KBM-7 (cell line): Measurements from ENCODE around the gene SEMA3C.

ENCODE experiments used
- DNase-seq: peaks from one replicate; pipeline ENCODE4 v3.0.0-alpha.2; 2015
- in situ Hi-C: fragments of 300-500 bp; cut with MboI; formaldehyde crosslinking; loops from 2 replicates; pipeline ENCODE4 v1.14.3; 2020; ENCODE audit warnings: low sequenced_read_pairs, low pct_unique_long_range_greater_than_20kb, mixed read lengths

The SEMA3C gene

DNA sequence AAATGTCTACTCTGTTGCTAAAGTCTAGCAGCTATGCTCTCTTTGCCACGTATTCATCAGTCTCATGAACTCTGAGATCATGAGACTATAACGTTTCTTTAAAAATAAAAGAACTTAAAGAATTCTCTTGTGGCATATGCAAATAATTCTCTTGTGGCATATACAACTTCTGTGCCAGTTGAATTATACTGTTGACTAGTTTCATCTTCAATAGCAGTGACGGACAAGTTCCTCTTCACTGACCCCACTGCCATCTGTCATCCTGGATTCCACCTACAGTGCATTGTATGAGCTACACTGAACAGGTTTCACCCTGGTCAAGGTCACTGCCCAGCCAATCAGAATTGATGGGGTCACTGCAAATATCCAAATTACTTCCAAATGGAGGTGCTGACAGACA is 192.2 kb downstream of the SEMA3C start:
- in situ Hi-C loops, result no loop called here
- no peak for DNase-seq

- no peak for DNase-seq
- in situ Hi-C loops, result no loop called here
Measured at GRCh38 chr7:80725181-80725611, 193.7 kb downstream of the SEMA3C start.

- in situ Hi-C loops, result loop anchor here (25.0 kb wide), 1 partner anchor 738 kb away; no protein-coding TSS in a partner anchor
- DNase-seq, result no peak
Measured at GRCh38 chr7:80724249-80724871, 194.5 kb downstream of the SEMA3C start.

DNA sequence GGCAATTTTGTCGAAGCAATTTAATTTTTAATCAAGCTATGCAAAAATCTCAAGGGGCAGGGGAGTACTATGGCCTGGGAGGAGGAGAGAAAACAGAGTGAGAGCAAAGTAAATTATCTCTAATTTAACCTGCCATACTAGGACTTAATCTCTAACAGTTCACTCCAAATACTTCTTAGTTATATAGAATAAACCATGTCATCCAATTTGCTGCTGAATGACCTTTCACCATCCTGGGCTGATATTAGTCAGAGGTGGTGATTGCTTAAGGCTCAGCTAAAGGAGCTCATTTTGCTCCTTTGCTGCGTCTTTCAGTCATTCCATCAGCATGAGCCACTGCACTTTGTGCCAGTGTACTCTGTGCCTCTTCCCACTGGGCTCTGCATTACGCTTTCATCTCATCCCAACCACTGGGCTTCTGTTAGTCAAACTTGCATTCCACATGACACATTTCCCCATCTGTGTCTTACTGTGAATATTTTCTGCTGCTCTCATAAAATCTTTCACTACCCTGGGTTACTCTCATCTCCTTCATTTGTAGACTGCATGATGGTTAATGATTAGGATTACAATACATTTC is 196.1 kb downstream of the SEMA3C start:
- in situ Hi-C loops, result loop anchor here (25.0 kb wide), 1 partner anchor 740 kb away; no protein-coding TSS in a partner anchor
- no peak for DNase-seq

GRCh38 chr7:80721883-80722615 is 196.8 kb downstream of the SEMA3C start:
- no peak for DNase-seq
- in situ Hi-C loops, result loop anchor here (25.0 kb wide), 1 partner anchor 740 kb away; no protein-coding TSS in a partner anchor

DNA sequence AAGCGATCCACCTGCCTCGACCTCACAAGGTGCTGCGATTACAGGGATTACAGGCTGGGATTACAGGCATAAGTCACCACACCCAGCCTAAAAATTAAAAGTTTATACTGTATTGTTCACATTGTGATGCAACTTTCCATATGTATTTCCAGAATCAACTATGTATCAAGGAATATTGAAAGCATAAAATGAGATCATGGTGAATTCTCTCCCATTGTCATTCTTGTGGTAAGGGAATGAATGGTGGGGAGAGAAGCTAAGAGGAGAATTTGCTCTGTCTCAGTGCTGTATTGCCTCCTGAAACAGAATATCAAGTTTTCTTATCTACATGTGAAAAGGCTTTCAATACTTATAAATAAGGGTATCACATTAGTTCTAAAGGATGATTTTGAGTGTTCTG is 198.7 kb downstream of the SEMA3C start:
- in situ Hi-C loops, result loop anchor here (25.0 kb wide), 1 partner anchor 742 kb away; no protein-coding TSS in a partner anchor
- DNase-seq, result no peak

DNA sequence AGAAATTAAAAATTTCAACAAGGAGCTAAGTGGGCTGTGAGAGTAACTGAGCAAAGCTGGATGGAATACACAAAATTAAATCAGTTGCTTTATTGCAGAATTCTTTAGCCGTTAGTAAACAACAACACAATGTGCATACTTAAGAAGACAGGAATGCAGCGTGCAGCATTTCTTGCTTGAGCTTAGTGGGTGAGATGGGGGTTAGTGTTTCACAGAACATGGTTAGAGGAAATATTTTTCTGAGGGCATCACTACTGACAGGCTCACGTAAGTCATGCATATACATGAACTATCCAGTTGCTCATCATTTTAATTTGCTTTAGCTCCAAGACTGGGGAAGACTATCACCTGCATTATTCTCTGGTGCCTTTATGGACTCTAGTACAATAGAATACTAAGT is 199.6 kb downstream of the SEMA3C start:
- no peak for DNase-seq
- in situ Hi-C loops, result loop anchor here (25.0 kb wide), 1 partner anchor 743 kb away; no protein-coding TSS in a partner anchor

DNA sequence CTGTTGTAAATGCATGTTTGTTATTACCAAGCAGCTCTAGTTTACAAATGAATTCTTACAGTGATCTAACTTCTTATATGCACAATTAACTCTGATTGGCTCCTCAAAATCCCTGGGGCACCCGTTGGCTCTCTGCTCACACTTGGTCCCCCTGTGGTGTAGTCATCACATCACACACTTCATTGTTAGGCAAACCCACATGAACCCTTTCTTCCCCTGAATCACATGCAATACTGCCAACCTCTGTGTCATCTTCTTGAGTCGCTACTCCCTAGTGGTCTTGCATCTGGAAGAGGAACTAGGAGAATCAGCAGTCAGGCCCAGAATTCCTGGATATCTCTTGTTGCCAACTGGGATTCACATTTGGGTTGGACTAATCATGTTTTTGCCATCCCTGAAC is 207.3 kb downstream of the SEMA3C start:
- DNase-seq, result no peak
- in situ Hi-C loops, result loop anchor here (25.0 kb wide), 1 partner anchor 751 kb away; no protein-coding TSS in a partner anchor

DNA sequence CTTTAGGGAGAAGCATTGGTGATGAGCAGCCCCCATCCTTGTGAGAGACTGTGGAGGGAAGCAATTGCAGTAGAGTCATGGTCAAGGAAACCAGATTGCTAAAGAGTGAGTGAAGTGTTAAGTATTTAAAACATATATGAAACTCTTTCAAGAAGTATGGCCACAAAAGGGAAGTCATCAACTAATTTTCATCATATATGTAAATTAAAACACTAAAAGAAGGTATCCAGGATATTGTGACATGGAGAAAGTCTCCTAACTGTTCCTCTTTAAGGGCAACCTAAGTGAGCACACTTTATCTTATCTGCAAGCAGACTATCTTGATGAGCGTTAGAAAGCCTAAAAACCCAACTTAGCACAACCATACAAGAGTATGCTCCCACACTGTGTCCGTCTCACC is 210.7 kb downstream of the SEMA3C start:
- in situ Hi-C loops, result loop anchor here (25.0 kb wide), 1 partner anchor 754 kb away; no protein-coding TSS in a partner anchor
- no peak for DNase-seq

- no peak for DNase-seq
- in situ Hi-C loops, result loop anchor here (25.0 kb wide), 1 partner anchor 755 kb away; no protein-coding TSS in a partner anchor
Measured at GRCh38 chr7:80707318-80707717, 211.5 kb downstream of the SEMA3C start.

- in situ Hi-C loops, result loop anchor here (25.0 kb wide), 1 partner anchor 757 kb away; no protein-coding TSS in a partner anchor
Measured at GRCh38 chr7:80705130-80705781, 213.6 kb downstream of the SEMA3C start.

GRCh38 chr7:80703272-80703671 is 215.6 kb downstream of the SEMA3C start:
- in situ Hi-C loops, result loop anchor here (25.0 kb wide), 1 partner anchor 759 kb away; no protein-coding TSS in a partner anchor
- no peak for DNase-seq

More at GRCh38 chr7:80705130-80705781, 213.6 kb downstream of the SEMA3C start:
- DNase-seq, result no peak

DNA sequence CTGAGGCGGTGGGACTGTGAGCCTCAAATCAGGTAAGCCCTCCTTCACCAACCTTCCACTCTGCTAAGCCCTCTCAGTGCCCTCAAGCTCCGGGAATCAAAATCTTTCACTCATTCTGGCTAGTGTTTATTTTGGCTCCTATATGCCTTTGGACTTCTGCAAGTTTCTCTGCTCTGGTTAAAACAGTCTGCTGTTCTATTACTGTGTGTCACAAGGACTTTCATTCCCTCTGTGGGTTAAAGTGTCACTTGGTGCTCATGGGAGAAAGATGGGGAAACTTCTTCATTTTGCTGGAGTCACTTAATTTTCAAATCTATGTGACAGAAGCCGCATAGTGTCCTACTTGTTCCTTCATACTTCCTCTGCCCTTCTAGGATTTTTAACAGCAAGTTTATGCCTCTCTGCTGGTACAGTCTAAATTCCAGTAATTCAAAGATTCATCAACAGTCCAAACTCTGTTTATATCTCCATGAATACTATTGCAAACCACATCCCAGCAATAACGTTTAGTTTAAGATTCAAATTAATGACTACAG is 219.1 kb downstream of the SEMA3C start:
- in situ Hi-C loops, result loop anchor here (25.0 kb wide), 1 partner anchor 763 kb away; no protein-coding TSS in a partner anchor
- DNase-seq, result no peak

DNA sequence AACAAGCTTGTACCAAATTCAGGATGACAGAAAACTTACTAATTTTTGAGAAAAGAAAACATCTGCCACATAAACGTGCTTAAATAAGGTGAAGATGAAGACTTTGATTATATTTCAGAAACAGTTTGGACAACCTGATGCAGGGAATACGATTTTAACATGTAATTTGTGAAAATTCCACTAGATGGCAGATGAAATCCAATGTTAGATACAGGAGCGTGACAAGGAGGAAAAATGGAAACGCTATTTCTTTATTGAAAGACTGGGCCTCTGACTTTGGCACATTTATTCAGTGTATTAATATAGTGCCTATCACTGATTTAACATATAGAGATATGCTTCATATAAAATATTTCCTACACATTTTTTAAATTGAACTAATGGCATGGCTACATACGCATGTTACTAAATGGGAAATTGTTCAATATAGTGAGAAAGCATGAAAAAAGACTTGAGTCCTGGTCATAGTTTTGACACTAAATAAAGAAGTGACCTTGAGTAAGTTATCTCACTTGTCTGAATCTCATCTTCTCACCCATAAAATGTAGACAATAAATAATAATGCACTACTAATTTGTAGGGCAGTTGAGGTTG is 219.7 kb downstream of the SEMA3C start:
- DNase-seq, result peak; percentile 64
- in situ Hi-C loops, result no loop called here
